OCI-M2 (cell line): ENCODE results near the gene TRIOBP.

Source experiments
- DNase-seq: peaks from one replicate; lab custom pipeline; 2025; ENCODE audit not compliant: unreplicated experiment; lab: John Stamatoyannopoulos, UW

The TRIOBP gene

GRCh38 chr22:37664249-37665101 is 32.4 kb upstream of the TRIOBP start:
- DNase-seq = no peak

- no peak for DNase-seq
Measured at GRCh38 chr22:37665487-37665886, 31.4 kb upstream of the TRIOBP start.

GRCh38 chr22:37669586-37669985 is 27.3 kb upstream of the TRIOBP start:
- no peak for DNase-seq

DNA sequence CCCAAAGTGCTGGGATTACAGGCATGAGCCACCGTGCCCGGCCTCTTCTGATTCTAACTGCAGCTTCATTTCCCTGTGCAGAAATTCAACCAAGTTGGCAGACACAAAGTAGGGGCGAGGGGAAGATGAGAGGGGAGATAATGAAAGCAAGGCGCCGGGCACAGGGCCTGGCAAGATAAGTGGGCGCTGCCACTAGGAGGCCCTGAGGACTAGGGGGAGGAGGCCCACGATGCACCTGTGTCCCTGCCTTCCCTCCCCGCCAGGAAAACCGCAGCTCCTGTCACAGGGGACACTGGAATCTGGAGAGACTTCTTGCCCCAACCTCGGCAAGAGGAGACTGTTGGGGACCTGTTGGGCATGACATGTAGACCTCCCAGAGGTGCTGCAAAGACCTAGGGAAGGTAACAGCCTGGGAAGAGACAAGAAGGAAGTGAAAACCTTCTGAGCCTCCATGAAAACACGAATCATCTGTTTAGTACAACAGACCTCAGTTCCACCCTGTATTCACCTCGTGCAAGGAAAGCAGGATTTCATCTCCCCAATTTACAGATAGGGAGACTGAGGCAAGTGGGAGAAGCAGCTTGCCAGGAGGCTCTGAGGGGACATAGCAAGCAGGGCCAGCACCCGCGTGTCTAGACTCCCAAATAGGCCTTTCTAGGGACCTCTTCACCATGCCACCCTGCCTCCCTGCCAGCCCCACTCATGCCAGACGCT is 24.5 kb upstream of the TRIOBP start:
- DNase-seq = no peak

DNA sequence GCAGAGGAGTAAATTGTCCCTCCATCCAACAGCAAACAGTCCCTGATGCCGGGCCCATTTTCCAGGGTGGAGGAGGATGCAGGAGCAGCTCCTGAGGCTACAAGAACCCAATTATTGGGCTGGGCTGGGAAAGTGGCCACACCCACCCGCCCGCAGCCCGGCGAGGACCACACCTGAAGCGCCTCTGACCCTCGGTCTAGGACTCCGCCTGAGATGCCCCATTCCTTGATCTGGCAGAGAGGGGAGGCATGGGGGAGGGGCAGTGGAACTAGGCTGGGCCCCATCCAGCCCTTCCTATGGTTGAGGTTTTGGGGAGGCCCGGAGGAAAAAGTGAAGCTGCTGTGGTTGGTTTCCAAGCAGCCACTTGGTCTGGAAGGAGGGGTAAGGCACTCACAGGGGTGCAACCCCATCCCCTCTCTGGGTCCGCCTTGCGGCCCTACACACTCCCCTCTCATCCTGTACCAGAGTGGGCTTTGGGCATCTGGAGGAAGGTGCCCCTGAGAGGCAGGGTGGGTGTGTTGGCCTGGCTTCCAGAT is 23.9 kb upstream of the TRIOBP start:
- no peak for DNase-seq

GRCh38 chr22:37674248-37674647 is 22.6 kb upstream of the TRIOBP start:
- no peak for DNase-seq

DNA sequence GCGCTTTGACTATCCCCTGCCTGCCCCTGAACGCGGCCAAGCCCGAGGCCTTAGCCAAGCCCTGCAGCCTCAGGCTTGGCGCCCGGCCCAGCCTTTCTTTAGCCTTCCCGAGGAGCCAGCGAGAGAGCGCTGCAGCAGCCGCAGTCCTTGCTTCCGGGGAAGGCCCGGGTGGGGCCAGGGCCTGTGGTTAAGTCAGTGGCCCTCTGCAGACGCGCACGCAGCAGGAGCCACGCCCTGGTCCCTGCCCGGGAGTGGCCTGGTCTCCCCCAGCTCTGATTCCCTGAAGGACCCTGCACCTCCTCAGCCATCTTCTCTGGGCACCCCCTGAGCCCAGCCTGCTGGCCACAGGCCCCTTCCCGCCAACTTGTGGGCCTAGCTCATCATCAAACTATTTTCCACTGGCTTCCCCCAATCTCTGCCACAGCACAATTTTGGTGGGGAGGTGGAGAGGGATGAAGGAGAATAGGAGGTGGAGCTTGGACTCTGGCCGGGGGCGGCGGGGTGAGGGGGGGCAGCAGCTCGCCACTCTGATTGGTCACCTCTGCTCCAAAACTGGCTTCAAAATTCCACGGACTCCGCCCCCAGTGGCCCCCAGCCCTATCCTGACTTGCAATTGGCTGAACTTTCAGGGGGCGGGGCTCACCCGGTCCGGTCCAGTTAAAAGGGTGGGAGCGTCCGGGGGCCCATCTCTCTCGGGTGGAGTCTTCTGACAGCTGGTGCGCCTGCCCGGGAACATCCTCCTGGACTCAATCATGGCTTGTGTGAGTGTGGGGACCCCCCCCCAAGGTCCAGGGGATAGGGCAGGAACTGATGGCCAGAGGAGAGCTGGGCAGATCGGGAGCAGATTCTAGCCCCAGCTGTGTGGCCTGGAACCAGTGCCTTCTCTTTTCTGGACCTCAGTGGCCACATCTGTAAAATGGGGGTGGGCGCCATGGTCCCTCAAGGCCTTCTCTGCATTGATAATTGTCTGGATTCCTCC is 21.6 kb upstream of the TRIOBP start, which contains the start of gene LGALS1:
Gene LGALS1, plus strand, starts transcription at position 686 of the 979 bp plus-strand sequence. Its CDS starts 67 bp downstream, at position 753.
- DNase-seq = no peak

- DNase-seq = no peak
Measured at GRCh38 chr22:37675930-37676735, 20.7 kb upstream of the TRIOBP start.

DNA sequence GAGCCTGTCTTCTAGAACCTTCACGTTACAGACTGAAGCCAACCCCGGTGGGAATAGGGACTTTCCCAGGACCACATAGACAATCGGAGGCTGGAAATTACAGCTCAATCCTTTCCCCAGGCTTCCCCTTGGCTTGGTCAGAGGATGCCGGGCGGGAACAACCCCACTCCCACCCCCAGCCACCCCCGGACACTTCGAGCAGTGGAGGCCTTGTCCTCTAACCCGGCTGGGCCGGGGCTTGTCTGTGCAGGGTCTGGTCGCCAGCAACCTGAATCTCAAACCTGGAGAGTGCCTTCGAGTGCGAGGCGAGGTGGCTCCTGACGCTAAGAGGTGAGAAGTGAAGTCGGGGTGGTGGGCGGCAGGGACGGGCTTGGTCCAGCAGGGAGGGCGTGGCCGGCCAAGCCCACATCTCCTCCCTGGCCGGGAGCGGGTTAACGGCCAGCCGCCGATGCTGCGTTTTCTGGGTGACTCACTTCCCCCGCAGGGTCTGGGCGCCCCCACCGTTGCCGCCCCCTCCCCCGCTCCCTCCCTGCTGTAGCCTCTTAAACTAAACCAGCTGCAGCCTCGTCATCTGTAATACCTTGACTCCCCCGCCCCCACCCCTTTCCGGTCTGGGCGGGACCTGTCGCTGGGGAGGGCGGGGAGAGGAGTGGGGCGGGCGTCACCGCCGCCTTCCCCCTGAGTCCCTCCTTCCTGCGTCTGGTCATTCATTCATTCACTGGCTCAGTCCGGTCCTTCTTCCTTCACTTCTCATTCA is 19.9 kb upstream of the TRIOBP start:
- DNase-seq = peak; percentile 70

GRCh38 chr22:37677493-37677974 is 19.3 kb upstream of the TRIOBP start:
- DNase-seq = no peak

DNA sequence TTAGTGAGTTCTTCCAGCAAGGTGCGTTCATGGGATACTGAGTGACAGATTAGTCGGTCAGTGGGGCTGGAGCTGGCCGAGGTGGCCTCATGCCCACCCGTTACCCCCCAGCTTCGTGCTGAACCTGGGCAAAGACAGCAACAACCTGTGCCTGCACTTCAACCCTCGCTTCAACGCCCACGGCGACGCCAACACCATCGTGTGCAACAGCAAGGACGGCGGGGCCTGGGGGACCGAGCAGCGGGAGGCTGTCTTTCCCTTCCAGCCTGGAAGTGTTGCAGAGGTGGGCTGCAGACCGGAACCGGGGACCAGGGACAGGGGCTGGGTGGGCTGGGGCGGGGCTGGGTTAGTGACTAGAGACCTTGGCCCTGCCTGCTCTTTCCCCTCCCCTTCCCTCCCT is 18.5 kb upstream of the TRIOBP start:
- DNase-seq = no peak

DNA sequence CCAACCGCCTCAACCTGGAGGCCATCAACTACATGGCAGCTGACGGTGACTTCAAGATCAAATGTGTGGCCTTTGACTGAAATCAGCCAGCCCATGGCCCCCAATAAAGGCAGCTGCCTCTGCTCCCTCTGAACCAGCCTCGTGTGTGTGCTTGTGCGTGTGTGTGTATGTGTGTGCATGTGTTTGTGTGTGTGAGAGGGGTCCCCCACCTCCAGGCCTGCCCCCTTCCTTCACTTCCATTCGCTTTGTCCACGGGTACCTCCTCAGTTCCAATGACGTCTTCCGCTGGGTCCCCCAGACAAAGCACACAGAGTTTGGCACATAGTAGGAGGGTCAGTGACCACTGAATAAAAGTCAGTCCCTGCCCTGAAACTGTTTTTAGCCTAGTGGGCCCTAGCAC is 17.2 kb upstream of the TRIOBP start:
- no peak for DNase-seq

- no peak for DNase-seq
Measured at GRCh38 chr22:37680191-37680851, 16.5 kb upstream of the TRIOBP start.

DNA sequence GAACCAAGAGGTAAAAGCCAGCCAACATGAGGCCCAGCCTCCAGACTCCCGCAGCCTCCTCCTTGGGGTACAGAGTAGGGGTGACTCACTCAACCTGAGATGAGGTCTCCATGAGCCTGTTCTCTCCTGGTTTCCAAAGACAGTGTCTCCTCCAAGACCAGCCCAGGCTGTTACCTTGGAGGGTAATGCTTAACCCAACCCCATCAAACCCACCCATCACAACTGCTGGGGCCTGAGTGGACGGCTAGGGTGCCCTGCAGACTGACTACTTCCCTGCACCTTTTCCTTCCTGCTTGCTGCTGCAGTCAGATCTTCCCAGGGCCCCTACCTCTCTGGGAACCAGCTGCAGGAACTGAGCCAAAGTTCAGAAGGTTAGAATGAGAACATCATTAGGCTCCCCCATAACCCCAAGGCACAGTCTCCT is 15.8 kb upstream of the TRIOBP start:
- no peak for DNase-seq

GRCh38 chr22:37681556-37682049 is 15.2 kb upstream of the TRIOBP start:
- no peak for DNase-seq

GRCh38 chr22:37684803-37685615 is 11.8 kb upstream of the TRIOBP start:
- no peak for DNase-seq
